SKM-1 treated with dmso at 0.1 percent for 144 hours (cell line): ENCODE measurements around the gene DHH.
"Not testable (repeated sequence)": the region's sequence is repeated elsewhere in the genome, so short reads cannot be mapped to it uniquely, and the experiment has no call there.

ENCODE experiments used
- DNase-seq: peaks from one replicate; lab custom pipeline; 2025; ENCODE audit not compliant: unreplicated experiment; lab: John Stamatoyannopoulos, UW

Gene DHH

DNA sequence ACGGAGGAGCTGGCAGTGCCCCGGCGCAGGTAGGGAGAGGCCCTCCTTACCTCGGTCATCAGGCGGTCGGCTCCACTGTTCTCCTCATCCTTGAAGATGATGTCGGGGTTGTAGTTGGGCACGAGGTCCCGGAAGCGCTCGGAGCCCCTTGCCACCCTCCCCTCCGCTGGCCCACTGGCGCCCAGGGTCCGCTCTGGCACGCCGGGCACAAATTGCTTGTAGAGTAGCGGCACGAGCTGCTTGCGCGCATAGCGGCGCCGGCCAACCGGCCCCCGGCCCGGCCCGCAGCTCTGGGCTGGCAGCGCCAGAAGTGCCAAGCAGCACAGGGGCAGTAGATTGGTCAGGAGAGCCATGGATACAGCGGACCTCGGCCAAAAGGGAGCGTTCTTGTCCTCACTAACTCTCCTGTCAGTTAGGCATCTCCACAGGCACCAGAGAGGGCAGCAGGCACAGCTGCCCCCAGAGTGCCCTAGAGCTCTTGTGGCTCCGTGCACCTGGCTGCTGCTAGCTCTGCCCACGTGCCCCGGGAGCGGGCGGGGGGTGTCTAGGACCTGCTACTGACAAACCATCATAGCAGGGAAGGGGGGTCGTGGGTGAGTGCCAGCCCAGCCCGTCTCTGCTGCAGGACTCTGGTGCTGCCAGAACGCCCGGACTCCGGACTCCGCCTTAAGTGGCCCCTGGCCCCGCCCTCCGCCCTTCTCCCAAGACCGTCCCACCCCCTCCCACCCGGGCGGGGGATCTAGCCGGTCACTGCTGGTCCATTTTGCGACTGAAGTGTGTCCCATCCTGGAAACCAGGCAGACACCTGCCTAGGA is at the start of gene DHH:
TSS of gene DHH (minus strand) at position 642 of the 815 bp plus-strand sequence. CDS start at position 353, 289 bp downstream.
- DNase-seq: no peak

DNA sequence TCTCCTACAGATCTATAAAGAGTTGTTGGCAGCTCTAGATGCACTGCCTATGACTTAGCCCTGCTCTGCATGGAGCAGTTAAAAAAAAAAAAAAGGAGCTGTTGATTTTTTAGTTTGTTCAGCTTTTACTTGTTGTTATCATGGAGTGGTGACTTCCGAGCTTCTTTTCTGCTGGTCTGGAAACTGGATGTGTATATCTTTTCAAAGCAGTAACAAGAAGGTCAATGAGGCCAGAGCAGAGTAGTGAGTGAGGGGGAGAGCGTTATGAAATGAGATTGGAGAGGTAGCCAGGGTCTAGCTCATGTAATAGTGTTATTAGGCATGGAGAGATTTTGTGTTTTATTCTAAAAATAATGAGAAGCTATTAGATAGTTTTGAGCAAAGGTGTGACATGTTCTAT is 49.8 kb upstream of the DHH start:
- no peak for DNase-seq

DNA sequence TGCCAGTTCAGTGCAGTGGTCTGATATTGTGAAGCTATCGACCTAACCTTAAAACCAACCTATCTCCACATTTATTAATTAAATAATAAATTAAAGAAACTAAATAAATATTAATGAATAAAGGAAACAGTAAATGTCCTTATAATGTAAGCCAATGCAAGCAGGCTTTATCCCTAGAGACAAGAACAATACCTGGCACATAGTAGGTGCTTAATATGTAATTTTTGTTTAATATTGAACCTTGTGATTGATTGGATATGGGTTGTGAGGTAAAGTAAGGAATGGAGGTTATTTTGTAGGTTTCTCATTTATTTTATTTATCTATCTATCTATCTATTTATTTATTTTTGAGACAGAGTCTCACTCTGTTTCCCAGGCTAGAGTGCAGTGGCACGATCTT is 44.4 kb upstream of the DHH start:
- DNase-seq: no peak

DNA sequence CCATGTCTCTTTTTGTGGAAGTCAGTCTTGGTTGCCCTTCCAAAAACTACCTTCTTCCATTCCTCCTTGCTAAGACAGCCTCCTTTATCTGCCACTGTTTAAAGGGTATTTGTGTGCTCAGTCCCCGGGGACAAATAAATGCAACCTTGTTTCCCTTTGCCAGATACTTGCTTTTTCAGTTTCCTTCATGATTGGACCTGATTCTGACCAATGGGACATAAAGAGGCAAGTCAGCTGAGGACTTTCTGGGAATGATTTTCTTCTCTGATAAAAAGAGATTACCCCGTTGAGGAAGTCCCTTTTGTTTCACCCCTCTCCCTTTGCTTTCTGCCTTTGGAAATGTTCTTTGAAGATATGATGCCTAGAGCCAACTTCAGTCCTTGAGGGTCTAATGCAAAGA is 44.0 kb upstream of the DHH start:
- DNase-seq: no peak

DNA sequence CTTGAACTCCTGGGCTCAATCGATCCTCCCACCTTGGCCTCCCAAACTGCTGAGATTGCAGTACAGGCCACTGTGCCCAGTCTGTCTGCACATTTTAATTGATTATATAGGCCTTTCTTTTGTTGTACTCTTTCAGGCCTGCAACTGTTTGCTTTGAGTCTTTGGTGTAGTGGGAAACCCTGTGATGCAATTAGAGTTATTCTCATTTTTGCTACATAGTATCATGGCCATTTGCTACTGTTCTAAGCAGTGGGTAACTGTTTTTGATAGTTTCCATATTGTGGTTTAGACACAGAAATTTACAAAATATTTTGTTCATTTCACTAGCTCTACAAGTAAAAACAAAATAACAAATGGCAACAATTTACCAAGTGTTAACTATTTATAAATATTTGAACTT is 42.9 kb upstream of the DHH start:
- DNase-seq: no peak

DNA sequence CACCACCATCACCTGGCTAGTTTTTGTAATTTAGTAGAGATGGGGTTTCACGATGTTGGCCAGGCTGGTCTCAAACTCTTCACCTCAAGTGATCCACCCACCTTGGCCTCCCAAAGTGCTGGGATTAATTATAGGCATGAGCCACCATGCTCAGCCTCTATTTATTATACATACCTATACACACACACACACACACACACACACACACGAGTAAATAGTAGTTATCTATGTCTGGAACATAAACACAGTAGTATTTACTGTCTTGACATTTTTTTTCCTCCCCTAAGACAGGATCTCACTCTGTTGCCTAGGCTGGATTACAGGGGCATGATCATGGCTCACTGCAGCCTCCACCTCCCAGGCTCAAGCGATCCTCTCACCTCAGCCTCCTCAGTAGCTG is 42.4 kb upstream of the DHH start:
- DNase-seq: not testable (repeated sequence)

DNA sequence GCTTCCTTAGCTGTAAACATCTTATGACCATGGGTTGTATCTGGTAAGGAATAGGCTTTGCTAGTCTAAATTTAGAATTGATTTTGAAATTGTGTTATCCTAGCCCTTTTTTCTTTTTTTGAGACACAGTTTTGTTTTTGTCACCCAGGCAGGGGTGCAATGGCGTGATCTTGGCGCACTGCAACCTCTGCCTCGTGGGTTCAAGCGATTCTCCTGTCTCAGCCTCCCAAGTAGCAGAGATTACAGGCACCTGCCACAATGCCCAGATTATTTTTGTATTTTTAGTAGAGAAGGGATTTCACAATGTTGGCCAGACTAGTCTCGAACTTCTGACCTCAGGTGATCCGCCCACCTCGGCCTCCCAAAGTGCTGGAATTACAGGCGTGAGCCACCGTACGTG is 39.0 kb upstream of the DHH start:
- DNase-seq: no peak

DNA sequence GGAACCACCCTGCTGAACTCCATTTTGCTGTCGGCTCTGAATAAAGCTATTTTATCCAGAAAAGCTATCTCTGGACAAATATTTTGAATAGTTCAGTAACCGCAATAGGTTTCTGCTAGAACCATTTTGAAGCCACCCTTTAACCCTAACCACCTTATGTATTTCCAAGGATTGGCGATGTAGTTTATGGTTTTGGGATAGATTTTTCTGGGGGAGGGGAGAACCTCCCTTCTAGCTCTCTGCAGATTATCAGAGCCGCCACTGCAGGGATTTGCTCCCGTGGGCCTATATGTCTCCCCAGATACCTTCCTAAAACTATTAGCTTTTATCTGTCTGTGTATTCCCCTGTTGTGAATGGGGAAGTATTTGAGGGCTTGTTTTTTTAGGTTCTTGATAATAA is 38.4 kb upstream of the DHH start:
- no peak for DNase-seq

DNA sequence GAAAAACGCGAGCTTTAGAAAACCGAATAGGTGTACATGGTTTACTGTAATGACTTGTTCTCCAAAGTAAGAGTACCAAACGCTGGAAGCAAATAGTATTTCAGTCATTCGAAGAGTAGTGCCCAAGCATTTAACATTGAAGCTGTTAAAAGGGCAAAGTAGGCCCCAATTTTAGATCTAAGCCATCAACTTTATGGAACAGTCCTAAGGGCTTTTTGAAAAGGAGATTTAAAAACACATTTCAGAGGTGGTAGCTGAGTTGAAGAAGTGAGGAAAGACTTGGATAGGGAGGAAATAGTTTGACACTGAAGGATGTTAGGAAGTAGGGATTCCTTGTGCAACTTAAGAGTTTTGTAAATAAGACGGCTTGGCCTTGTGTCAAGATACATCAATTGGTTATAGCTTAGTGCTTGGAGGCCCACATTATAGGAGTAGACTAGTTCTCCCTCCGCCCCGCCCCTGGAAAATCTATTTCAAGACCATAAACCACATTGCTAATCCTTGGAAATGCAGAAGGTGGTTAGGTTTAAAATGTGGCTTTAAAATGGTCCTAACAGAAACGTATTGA is 37.4 kb upstream of the DHH start:
- DNase-seq: no peak

DNA sequence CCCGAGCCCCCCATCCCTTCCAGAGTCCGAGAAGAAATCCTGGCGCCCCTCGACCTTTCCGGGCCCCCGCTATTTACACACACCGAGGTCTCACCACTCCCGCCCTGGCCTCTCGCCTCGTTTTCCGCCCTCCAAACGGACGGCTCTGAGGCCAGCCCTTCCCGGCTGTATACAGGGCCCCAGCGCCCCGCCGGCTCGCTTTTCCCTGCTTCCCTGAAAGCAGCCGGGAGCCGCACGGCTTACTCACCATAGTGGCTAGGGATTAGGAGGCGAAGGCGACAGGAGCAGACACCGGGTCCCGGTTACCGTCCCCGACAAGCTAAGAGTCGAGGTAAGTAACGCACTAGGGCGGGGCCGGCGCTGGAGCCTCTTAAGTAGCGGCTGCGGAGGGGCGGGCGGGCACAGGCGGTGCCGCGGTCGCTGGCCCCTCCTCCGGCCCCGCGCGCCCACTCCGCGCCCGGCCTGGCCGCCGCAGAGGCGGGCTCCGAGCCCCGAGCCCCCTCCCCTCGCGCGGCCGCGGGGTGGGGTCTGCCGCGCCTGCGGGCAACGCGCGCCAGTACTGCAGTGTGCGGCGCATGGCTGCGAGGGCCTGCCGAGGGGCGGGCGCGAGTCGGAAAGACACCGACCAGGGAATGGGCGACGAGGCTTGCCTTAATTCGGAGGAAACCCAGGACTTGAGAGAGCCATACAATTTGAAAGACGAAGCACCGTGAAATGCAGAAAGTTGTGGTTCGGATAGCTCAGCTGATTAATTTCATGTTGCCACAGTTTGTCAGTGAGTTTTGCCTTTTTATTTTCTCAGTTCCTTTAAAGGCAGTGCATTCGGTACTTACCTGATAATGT is 36.7 kb upstream of the DHH start, which contains the start of gene TUBA1B:
TSS of gene TUBA1B (minus strand) at position 345 of the 843 bp plus-strand sequence. CDS start at position 250, 95 bp downstream.
- DNase-seq: peak; percentile 55

DNA sequence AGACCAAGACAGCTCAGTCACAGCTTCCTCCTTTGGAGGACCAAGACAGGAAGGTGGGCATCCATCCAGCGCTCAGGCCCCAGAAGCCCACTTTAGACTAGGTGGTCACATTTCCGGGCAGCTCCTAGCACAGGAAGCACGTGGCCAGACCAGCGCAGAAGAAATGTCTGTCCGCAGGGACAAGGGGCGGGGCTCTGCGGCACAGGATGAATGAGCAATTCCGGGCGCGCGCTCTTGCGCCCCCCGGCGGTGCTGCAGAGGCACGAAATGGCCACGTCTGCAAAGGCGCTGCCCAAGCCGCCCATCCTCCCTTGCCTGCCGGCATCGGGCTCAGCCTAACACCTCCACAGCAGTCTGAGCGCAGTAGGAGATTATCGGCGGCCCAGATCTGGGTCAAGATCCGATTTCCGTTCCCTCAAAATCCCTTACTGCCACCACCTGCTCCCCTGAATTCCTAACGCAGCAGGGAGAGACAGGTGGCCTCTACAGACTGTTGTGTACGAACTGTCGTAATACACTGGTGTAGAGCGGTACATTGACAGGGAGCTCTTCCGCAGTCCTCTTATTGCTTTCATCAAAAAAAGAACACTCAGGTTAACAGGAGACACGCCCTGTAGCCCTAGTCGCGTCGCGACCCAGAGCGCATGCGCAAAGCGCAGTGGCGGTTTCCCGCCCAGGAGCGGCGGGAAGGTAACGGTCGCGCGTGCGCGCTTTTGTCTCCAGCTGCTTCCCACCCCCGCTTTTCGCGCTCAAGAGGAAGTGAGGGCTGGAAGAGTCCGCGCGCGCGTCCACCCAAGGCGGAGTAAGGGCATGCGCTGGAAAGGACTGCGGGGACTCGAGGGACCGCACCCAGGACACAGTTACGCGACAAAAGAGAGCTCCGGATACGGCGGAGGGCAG is 35.8 kb upstream of the DHH start:
- peak; percentile 80 for DNase-seq

DNA sequence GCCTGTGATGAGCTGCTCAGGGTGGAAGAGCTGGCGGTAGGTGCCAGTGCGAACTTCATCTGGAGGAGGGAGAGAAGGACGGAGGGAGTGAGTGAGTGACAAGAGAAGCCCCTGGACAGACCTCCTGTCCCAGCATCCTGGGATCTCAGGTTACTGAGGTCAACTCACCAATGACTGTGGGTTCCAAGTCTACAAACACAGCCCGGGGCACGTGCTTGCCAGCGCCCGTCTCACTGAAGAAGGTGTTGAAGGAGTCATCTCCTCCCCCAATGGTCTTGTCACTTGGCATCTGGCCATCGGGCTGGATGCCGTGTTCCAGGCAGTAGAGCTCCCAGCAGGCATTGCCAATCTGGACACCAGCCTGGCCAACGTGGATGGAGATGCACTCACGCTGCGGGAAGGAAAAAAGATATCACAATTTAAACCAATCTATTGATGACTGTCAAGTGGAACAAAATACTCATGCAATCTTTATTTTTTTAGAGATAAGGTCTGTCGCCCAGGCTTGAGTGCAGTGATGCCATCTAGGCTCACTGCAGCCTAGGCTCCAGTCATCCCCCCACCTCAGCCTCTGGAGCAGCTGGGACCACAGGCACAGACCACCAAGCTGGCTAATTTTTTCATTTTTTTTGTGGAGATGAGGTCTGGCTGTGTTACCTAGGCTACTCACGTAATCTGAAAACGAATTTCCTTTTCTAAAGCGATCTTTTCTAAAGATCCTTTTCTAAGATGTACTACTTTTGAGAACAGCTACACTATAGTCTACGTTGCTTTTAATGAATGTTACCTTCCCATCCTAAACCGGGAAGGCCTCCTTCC is 34.9 kb upstream of the DHH start:
- DNase-seq: no peak

DNA sequence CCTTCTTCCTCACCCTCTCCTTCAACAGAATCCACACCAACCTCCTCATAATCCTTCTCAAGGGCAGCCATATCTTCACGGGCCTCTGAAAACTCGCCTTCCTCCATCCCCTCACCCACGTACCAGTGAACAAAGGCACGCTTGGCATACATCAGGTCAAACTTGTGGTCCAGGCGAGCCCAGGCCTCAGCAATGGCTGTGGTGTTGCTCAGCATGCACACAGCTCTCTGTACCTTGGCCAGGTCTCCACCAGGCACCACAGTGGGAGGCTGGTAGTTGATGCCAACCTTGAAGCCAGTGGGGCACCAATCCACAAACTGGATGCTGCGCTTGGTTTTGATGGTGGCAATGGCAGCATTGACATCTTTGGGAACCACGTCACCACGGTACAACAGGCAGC is 33.4 kb upstream of the DHH start:
- DNase-seq: not testable (repeated sequence)

DNA sequence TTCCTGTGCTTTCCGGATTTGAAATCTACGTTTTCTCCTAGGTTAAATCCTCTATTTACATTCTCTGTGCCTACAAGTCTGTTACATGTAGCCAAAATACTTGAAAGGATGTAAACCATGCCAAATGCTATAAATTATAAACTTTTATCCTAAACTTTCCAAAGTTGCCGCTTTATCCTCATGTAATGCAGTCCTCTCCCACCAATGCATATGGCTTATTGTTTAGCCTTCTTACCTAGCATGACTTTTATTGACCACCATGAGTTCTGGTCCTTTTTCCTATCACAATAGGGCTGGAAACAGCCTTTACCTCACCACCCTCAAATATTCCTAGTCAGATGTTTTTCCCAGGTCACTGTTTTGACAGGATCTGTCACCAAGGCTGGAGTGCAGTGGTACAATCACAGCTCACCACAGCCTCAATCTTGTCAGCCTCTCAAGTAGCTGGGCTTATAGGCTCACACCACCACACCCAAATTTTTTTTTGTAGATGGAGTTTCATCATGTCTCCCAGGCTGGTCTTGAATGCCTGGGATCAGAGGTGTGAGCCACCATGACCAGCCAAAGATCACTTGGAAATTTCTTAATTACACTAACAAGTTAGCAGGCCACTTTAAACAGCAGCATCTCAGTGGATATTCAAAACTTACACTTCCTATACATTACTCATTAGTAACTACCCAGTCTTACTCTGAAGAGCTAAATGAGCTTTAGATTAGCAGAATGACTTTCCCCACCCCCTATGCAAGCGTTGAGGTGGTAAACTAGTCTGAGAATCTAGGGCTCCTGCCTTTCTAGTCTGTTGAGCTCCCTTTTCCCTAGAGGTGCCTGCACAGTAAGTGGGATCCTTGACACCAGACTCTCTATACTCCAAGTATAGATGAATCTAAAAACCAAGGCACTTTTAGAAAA is 32.5 kb upstream of the DHH start:
- DNase-seq: no peak

DNA sequence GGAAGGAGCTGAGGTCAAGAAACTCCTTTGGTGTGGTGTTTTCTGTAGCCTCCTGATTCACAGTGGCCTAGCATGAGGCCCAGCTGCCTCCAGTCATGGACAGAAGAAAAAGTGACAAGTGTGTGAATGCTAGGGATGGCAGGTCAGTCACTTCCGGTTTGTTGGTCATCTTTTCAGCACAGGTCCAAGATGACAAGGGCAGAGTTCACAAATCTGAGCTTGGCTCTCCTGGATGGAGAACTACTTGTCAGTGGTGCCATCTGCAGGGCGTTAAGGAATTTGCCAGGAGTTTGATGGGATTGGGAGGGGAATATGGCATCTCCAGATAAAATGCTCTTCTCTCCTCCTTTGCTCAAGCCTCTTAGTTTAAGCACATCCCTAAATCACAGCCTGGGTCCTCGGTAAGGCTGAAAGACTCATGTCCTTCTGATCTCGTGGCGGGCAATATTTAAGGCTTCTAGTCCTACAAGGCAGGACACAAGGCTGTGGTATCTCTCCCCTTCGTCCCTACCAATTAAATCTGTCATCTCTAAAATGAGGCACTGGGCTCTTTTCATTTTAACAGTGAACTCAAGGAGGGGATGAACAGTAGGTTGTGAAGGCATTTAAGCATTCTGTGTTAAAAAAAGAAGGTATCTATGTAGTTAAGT is 26.6 kb upstream of the DHH start:
- DNase-seq: no peak

DNA sequence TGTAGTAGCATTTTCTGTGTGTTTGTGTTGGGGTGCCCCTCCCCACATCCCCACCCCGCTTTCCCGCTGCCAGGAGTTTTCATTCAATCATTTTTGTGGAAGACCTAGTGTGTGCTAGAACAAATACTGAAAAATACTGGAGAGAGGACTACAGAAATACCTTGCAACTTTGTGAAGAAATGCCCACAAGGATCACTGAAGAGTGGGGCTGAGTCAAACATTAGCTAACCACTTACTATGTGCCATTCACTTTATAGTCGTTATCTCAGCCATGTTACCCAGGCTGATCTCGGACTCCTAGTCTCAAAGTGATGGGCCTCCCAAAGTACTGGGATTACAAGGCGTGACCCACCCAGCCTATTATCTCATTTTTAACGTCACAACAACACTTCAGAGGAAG is 16.6 kb upstream of the DHH start:
- DNase-seq: no peak

DNA sequence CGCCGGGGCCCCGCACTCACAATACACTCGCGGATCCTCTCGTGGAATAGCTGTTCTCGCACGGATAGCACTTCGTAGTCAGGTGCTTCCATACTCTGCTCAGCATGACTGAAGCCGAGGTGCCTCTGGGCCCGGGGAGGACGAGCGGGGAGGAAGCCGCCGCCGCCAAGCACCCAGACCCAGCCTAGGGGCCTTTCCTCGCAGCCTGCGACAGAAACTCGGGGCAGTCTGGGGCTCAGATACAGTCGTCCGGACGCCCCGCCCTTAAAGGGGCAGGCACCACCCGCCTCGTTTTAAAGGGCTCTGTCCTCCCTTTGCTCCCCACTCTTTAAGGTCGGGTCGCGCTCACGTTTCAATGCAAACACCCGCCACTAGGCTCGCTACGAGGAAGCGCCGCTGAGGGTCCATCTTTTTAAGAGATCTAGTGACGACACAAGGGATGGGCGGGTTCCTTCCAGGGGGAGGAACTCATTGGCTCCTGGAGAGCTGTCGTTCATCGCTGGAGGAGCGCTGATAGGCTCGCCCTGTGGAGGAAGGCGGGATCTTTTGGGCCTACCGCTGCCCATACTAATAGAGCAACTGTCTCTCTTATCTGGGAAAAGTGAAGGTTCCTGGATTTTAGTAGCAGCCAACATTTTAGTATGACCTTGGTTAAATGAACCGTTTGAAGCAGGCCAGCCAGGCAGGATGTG is 16.0 kb upstream of the DHH start, which contains the start of gene LMBR1L:
TSS of gene LMBR1L (minus strand) at position 384 of the 692 bp plus-strand sequence. CDS start at position 92, 292 bp downstream.
- peak; percentile 89 for DNase-seq
